Body of pancreas (tissue), 2 donors: ENCODE data around the gene PLK4. TPM values are rescaled to one million over a fixed set of nuclear protein-coding genes. Genes with fewer than 3 reads are reported as not detected.

Source experiments
- small RNA-seq: library from RNA; depleted of rRNA; stranded (forward); fragments of <200 nt; gene quantifications from one replicate; pipeline ENCODE3, GENCODE V24; 2016
- total RNA-seq, 2 donors: library from RNA; depleted of rRNA; stranded (reverse); fragments of >200 nt; gene quantifications; one replicate each; pipeline ENCODE4 v1.1.0, GENCODE V29; 2016

Gene PLK4
- total RNA-seq, 2 donors from 2014 or later, result 1.8 TPM; not detected in 1

Small RNA genes within 50 kb of the gene (small RNA-seq; reads per million reads assigned to genes)
- not detected for gene RNU6-583P

Other genes starting within 250 kb of the PLK4 start
- gene INTU, start 247.9 kb upstream of the PLK4 start, total RNA-seq, result 1 to 10 TPM; 7.6 to 8.0 TPM
- not detected for gene SLC25A31, start 150.5 kb upstream of the PLK4 start, total RNA-seq
- 1 to 10 TPM; 3.6 to 9.6 TPM for gene HSPA4L, start 98.6 kb upstream of the PLK4 start, total RNA-seq
- gene MFSD8, start 84.3 kb downstream of the PLK4 start, total RNA-seq, result 10 to 100 TPM; 12.5 to 27.0 TPM
- 10 to 100 TPM; 10.1 to 10.5 TPM for gene ABHD18, start 84.5 kb downstream of the PLK4 start, total RNA-seq
- gene LARP1B, start 180.4 kb downstream of the PLK4 start, total RNA-seq, result 10 to 100 TPM; 49.8 to 79.8 TPM